SK-N-SH (cell line): ENCODE results near the gene MT1H.

ENCODE experiments used
- CTCF ChIP-seq: fragments of 200-600 bp; sonication (generic); IDR thresholded peaks from 2 replicates; pipeline ENCODE4 v1.6.1; 2017; ENCODE audit warnings: antibody characterized with exemption, mild to moderate bottlenecking, moderate library complexity
- EP300 ChIP-seq, 2 experiments: IDR thresholded peaks; 2 replicates each; pipeline versions ENCODE4 v1.4.0 to v1.6.1; 2012; ENCODE audit warnings: borderline replicate concordance in 1 of 2, low read depth in 1 of 2, low read length in 1 of 2
- EZH2phosphoT487 ChIP-seq: fragments of 200-600 bp; sonication (generic); IDR thresholded peaks from 2 replicates; pipeline ENCODE4 v1.6.1; 2017; ENCODE audit warnings: low read depth, mixed run types, mild to moderate bottlenecking, antibody characterized with exemption, moderate library complexity, borderline replicate concordance
- FOXM1 ChIP-seq: IDR thresholded peaks from 2 replicates; pipeline ENCODE4 v1.4.0; 2012; ENCODE audit warnings: low read depth, mild to moderate bottlenecking
- GABPA ChIP-seq: IDR thresholded peaks from 2 replicates; pipeline ENCODE4 v1.4.0; 2012; ENCODE audit warnings: low read depth, mild to moderate bottlenecking
- MAX ChIP-seq: IDR thresholded peaks from 2 replicates; pipeline ENCODE4 v1.4.0; 2012; ENCODE audit warnings: low read depth
- NFIC ChIP-seq: IDR thresholded peaks from 2 replicates; pipeline ENCODE4 v1.4.0; 2012; ENCODE audit warnings: borderline replicate concordance
- RAD21 ChIP-seq: IDR thresholded peaks from 2 replicates; pipeline ENCODE4 v1.6.1; 2012; ENCODE audit warnings: mild to moderate bottlenecking, low read length
- REST ChIP-seq: IDR thresholded peaks from 2 replicates; pipeline ENCODE4 v1.6.1; 2012; ENCODE audit warnings: mild to moderate bottlenecking, low read depth, low read length, moderate library complexity
- RFX5 ChIP-seq: IDR thresholded peaks from 2 replicates; pipeline ENCODE4 v1.6.1; 2012; ENCODE audit warnings: mild to moderate bottlenecking, improper control_type of control experiment, low read length
- TAF1 ChIP-seq: IDR thresholded peaks from 2 replicates; pipeline ENCODE4 v1.6.1; 2012; ENCODE audit warnings: low read depth, mild to moderate bottlenecking, low read length, moderate library complexity, borderline replicate concordance
- YY1 ChIP-seq: IDR thresholded peaks from 2 replicates; pipeline ENCODE4 v1.4.0; 2012; ENCODE audit warnings: low read depth, mild to moderate bottlenecking
- ZBTB33 ChIP-seq: IDR thresholded peaks from 2 replicates; pipeline ENCODE4 v1.4.0; 2012; ENCODE audit warnings: low read depth, borderline replicate concordance

- TF ChIP-seq CTCF (no peak), EP300 (IDR thresholded peaks at IDR 0.05; ENCODE audit: borderline replicate concordance in 1 of 2, low read depth in 1 of 2, low read length in 1 of 2) (no peak), TAF1 (no peak), MAX (no peak), ZBTB33 (no peak), FOXM1 (no peak), REST (no peak), RAD21 (no peak), EZH2phosphoT487 (no peak), YY1 (no peak), GABPA (no peak), NFIC (no peak), RFX5 (no peak)
Observed at GRCh38 chr16:56691885-56692284, 22.3 kb downstream of the MT1H start.
